ENCODE data around the gene MCC.

GRCh38 chr5:113059232-113060040, 428.8 kb downstream of the MCC start:
- no peak for TF ChIP-seq MAX (IDR thresholded peaks at IDR 0.05)
- TF ChIP-seq EP300 (IDR thresholded peaks at IDR 0.05; ENCODE audit: borderline replicate concordance): no peak
- no peak for TF ChIP-seq RAD21 (IDR thresholded peaks at IDR 0.05; ENCODE audit: low read depth)
- no peak for TF ChIP-seq CEBPB (IDR thresholded peaks at IDR 0.05)

Measured in Ishikawa (cell line).